Natural killer cell (primary cell): ENCODE data around the gene COX17. TPM values are rescaled to one million over a fixed set of nuclear protein-coding genes. Genes with fewer than 3 reads are reported as not detected.

Experiments used
- ATAC-seq, 3 donors: fragments of 150-1000 bp in 2 of 3; fragments of 200-7000 bp in 1 of 3; cut with Tn5 transposase; 1 replicate in 1 of 3; 2 replicates in 2 of 3; pipeline ENCODE4 v1.10.0; 2021; ENCODE audit warnings: mild to moderate bottlenecking in 2 of 3, moderate library complexity in 2 of 3
- DNase-seq, 2 donors: peaks; one replicate each; pipeline versions ENCODE4 v3.0.0 to v3.0.0-alpha.2; 2013 to 2021; ENCODE audit warnings: mixed read lengths in 1 of 2
- H3K27ac ChIP-seq: one replicate; pipeline ENCODE4 v1.5.1; 2013; ENCODE audit warnings: mild to moderate bottlenecking, low read length
- H3K27me3 ChIP-seq: one replicate; pipeline ENCODE4 v1.6.1; 2013; ENCODE audit warnings: low read length; ENCODE audit not compliant: control insufficient read depth, insufficient read depth
- H3K36me3 ChIP-seq: one replicate; pipeline ENCODE4 v1.6.1; 2013; ENCODE audit warnings: low read length; ENCODE audit not compliant: control insufficient read depth, insufficient read depth
- H3K4me1 ChIP-seq: one replicate; pipeline ENCODE4 v1.6.1; 2013; ENCODE audit warnings: low read length; ENCODE audit not compliant: control insufficient read depth, insufficient read depth
- H3K4me3 ChIP-seq: one replicate; pipeline ENCODE4 v1.5.1; 2013; ENCODE audit warnings: low read length
- H3K9me3 ChIP-seq: one replicate; pipeline ENCODE4 v1.6.1; 2013; ENCODE audit warnings: low read length; ENCODE audit not compliant: control insufficient read depth, insufficient read depth
- H3K27ac Mint-ChIP-seq, 2 donors: one replicate each; pipeline ENCODE4 v1.8.0; 2022; ENCODE audit warnings: mild to moderate bottlenecking in 2 of 2, mixed read lengths in 2 of 2, moderate library complexity in 1 of 2
- H3K27me3 Mint-ChIP-seq, 2 donors: one replicate each; pipeline ENCODE4 v1.8.0; 2022; ENCODE audit warnings: low read depth in 2 of 2, mixed read lengths in 2 of 2
- H3K36me3 Mint-ChIP-seq: one replicate; pipeline ENCODE4 v1.8.0; 2022; ENCODE audit warnings: mixed read lengths
- H3K4me1 Mint-ChIP-seq, 2 donors: one replicate each; pipeline ENCODE4 v1.8.0; 2022; ENCODE audit warnings: mixed read lengths in 2 of 2
- H3K4me3 Mint-ChIP-seq: one replicate; pipeline ENCODE4 v1.8.0; 2022; ENCODE audit warnings: mild to moderate bottlenecking, moderate library complexity, mixed read lengths
- H3K9me3 Mint-ChIP-seq, 2 donors: one replicate each; pipeline ENCODE4 v1.8.0; 2022; ENCODE audit warnings: mixed read lengths in 2 of 2
- WGBS: methylation state at CpG from one replicate; pipeline ENCODE4 v1.1.7; 2013; ENCODE audit warnings: missing lambda C conversion rate; ENCODE audit not compliant: insufficient coverage; 5-methylcytosine and 5-hydroxymethylcytosine counted together
- intact Hi-C: fragments of 100-400 bp; cut with micrococcal nuclease; formaldehyde crosslinking; loops from one replicate; pipeline ENCODE4 v1.14.2; 2022
- total RNA-seq, 4 donors: library from RNA; stranded (reverse); fragments of 120-200 nt in 1 of 4; gene quantifications; one replicate each; pipeline versions ENCODE4 v1.2.3 to v1.2.4, GENCODE V29; 2013 to 2022
- TF ChIP-seq, protein P1 (sequence below): fragments of 200-600 bp; IDR thresholded peaks from one replicate; pipeline ENCODE4 v1.8.0; 2022; ENCODE audit warnings: antibody characterized with exemption

Gene COX17
- total RNA-seq, 3 donors from 2014 or later (not counting 1 experiment from before 2014, with no cell fraction given), result 35.6 to 44.8 (median 40.6) TPM

DNA sequence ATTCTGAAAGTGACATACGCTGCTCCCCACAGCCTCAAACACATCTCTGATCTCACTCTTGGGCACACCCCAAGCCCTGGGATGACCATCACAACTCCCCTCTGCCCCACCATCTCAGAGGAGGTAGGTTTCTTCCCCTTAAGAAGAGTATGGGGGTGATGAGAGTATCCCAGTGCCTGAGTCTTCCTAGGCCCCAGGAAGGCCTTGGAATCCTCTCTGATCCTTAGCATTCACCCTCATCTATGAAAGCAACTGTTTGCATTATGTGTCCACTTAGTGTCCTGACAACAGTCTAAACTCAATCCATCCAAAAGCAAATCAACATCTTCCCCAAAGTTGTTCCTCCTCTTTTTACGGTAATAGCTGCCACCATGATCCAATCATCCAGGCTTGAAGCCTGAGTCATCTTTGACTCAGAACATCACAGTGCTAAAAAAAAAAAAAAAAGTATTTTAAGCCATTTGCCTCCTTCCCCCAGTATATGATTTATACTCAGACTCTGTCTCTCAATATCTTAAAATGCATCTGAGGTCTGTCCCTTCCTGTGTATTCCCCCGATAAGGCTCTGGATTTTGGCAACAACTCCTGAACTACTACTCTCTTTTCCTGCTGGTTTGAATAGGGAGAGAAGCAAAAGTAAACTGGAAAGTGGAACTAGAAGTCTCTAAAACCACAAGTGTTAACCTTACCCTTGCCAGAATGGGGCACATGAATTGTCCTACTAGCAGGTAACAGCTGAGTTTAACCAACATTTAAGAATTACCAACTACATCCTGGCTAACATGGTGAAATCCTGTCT is 39.3 kb downstream of the COX17 start:
- no peaks in the 10 kb centered on the region for H3K9me3 ChIP-seq
- no peaks in the 10 kb centered on the region for H3K36me3 ChIP-seq
- 58% methylated on average over 3 of the region's 3 CpGs for WGBS
- peaks cover 0 to 1% of the 10 kb centered on the region in 2 donors for H3K27me3 Mint-ChIP-seq
- H3K27ac ChIP-seq, result no peak overlapping the region
- no peaks in the 10 kb centered on the region for H3K27me3 ChIP-seq
- DNase-seq (peak in 1 of 2 donors; percentile 6), ATAC-seq (peak in 2 of 3 donors; percentile 20 to 26)
- no peaks in the 10 kb centered on the region for H3K9me3 Mint-ChIP-seq
- intact Hi-C loops, result no loop called here
- no peak overlapping the region for H3K4me3 ChIP-seq
- peaks cover 10% of the 10 kb centered on the region for H3K4me1 ChIP-seq
- peaks cover 11 to 15% of the 10 kb centered on the region in 2 donors for H3K4me1 Mint-ChIP-seq
- H3K36me3 Mint-ChIP-seq, result no peaks in the 10 kb centered on the region
- peak overlapping the region; percentile 37 to 39 for H3K27ac Mint-ChIP-seq
- H3K4me3 Mint-ChIP-seq, result peak overlapping the region; percentile 61
- TF ChIP-seq, protein P1, sequence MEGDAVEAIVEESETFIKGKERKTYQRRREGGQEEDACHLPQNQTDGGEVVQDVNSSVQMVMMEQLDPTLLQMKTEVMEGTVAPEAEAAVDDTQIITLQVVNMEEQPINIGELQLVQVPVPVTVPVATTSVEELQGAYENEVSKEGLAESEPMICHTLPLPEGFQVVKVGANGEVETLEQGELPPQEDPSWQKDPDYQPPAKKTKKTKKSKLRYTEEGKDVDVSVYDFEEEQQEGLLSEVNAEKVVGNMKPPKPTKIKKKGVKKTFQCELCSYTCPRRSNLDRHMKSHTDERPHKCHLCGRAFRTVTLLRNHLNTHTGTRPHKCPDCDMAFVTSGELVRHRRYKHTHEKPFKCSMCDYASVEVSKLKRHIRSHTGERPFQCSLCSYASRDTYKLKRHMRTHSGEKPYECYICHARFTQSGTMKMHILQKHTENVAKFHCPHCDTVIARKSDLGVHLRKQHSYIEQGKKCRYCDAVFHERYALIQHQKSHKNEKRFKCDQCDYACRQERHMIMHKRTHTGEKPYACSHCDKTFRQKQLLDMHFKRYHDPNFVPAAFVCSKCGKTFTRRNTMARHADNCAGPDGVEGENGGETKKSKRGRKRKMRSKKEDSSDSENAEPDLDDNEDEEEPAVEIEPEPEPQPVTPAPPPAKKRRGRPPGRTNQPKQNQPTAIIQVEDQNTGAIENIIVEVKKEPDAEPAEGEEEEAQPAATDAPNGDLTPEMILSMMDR, result no peak

- Mint-ChIP-seq H3K4me3 (no peak overlapping the region), H3K36me3 (no peaks in the 10 kb centered on the region), H3K27me3 (peaks cover 0 to 3% of the 10 kb centered on the region in 2 donors), H3K4me1 (peaks cover 11 to 15% of the 10 kb centered on the region in 2 donors), H3K9me3 (no peaks in the 10 kb centered on the region), H3K27ac (no peak overlapping the region)
- H3K36me3 ChIP-seq, result no peaks in the 10 kb centered on the region
- H3K9me3 ChIP-seq, result no peaks in the 10 kb centered on the region
- intact Hi-C loops, result no loop called here
- 88% methylated on average over 3 of the region's 4 CpGs for WGBS
- no peaks in the 10 kb centered on the region for H3K27me3 ChIP-seq
- ATAC-seq, result no peak
- no peak overlapping the region for H3K27ac ChIP-seq
- TF ChIP-seq, protein P1, result no peak
- DNase-seq, result no peak
- no peak overlapping the region for H3K4me3 ChIP-seq
- peaks cover 10% of the 10 kb centered on the region for H3K4me1 ChIP-seq
These were observed 40.2 kb downstream of the COX17 start for GRCh38 chr3:119636891-119637611.

DNA sequence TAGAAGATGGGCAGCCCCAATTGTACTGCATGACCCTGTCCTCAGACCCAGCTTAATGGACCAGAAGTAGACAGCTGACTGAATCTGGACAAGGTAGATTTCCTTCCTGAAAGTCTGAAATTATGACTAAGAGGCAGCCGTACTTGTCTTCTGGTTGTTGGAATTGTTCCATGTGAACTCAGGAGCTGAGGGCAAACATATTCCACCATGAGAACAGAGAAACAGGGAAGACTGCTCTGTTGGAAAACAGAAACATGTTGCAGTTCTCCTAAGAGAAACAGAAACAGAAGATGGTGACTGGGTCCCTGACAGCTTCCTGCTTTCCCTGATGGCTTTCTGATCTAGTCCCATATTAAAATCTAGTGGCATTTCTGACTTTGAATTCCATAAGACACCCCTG is 41.0 kb downstream of the COX17 start:
- H3K4me3 Mint-ChIP-seq, result no peak overlapping the region
- DNase-seq (no peak), ATAC-seq (no peak)
- 79% methylated on average over 1 of the region's 1 CpG for WGBS
- H3K4me1 Mint-ChIP-seq, result peaks cover 11 to 15% of the 10 kb centered on the region in 2 donors
- TF ChIP-seq, protein P1, result no peak
- H3K36me3 Mint-ChIP-seq, result no peaks in the 10 kb centered on the region
- intact Hi-C loops, result no loop called here
- Histone ChIP-seq H3K4me1 (peaks cover 10% of the 10 kb centered on the region), H3K27me3 (no peaks in the 10 kb centered on the region), H3K4me3 (no peak overlapping the region), H3K27ac (no peak overlapping the region), H3K9me3 (no peaks in the 10 kb centered on the region), H3K36me3 (no peaks in the 10 kb centered on the region)
- H3K9me3 Mint-ChIP-seq, result no peaks in the 10 kb centered on the region
- H3K27me3 Mint-ChIP-seq, result peaks cover 0 to 3% of the 10 kb centered on the region in 2 donors
- H3K27ac Mint-ChIP-seq, result no peak overlapping the region
